Neutrophil (primary cell): Measurements from ENCODE around the gene RRM1.
"Not testable (repeated sequence)": the region's sequence is repeated elsewhere in the genome, so short reads cannot be mapped to it uniquely, and the experiment has no call there.

Experiments used
- H3K27ac ChIP-seq: fragments of 200-600 bp; sonication (generic); 2 replicates; pipeline ENCODE4 v1.5.1; 2016; ENCODE audit warnings: mild to moderate bottlenecking, moderate library complexity
- H3K27me3 ChIP-seq: fragments of 200-600 bp; sonication (generic); 2 replicates; pipeline ENCODE4 v1.6.0; 2016; ENCODE audit warnings: mild to moderate bottlenecking
- H3K36me3 ChIP-seq: fragments of 200-600 bp; sonication (generic); 2 replicates; pipeline ENCODE4 v1.5.1; 2017
- H3K4me1 ChIP-seq, 2 experiments: fragments of 200-600 bp in 1 of 2; sonication (generic) in 1 of 2; 1 replicate in 1 of 2; 2 replicates in 1 of 2; pipeline versions ENCODE4 v1.5.1 to v1.6.1; 2013 to 2016; ENCODE audit warnings: low read depth in 1 of 2, low read length in 1 of 2, mild to moderate bottlenecking in 1 of 2, moderate library complexity in 1 of 2; ENCODE audit not compliant: control insufficient read depth in 1 of 2, insufficient read depth in 1 of 2
- H3K4me3 ChIP-seq, 2 experiments: fragments of 200-600 bp in 1 of 2; sonication (generic) in 1 of 2; 1 replicate in 1 of 2; 2 replicates in 1 of 2; pipeline ENCODE4 v1.5.1; 2013 to 2016; ENCODE audit warnings: low read depth in 1 of 2, low read length in 1 of 2, mild to moderate bottlenecking in 1 of 2, moderate library complexity in 1 of 2
- H3K9me3 ChIP-seq: fragments of 200-600 bp; sonication (generic); 2 replicates; pipeline ENCODE4 v1.5.1; 2016
- CTCF ChIP-seq: fragments of 200-600 bp; sonication (generic); IDR thresholded peaks from 2 replicates; pipeline ENCODE4 v1.5.1; 2016; ENCODE audit warnings: antibody characterized with exemption

The RRM1 gene

GRCh38 chr11:4161305-4161704, 66.7 kb downstream of the RRM1 start:
- Histone ChIP-seq H3K36me3 (no peaks in the 10 kb centered on the region), H3K4me3 (no peak overlapping the region), H3K27ac (no peak overlapping the region), H3K4me1 (no peaks in the 10 kb centered on the region), H3K27me3 (peaks cover 4% of the 10 kb centered on the region), H3K9me3 (no peaks in the 10 kb centered on the region)
- no peak for TF ChIP-seq CTCF

- Histone ChIP-seq H3K27ac (no peak overlapping the region), H3K27me3 (peaks cover 4% of the 10 kb centered on the region), H3K4me1 (no peaks in the 10 kb centered on the region), H3K4me3 (no peak overlapping the region), H3K36me3 (no peaks in the 10 kb centered on the region), H3K9me3 (no peaks in the 10 kb centered on the region)
- no peak for TF ChIP-seq CTCF
Measured at GRCh38 chr11:4164884-4165590, 70.4 kb downstream of the RRM1 start.

- Histone ChIP-seq H3K27ac (no peak overlapping the region), H3K4me1 (no peaks in the 10 kb centered on the region), H3K9me3 (no peaks in the 10 kb centered on the region), H3K36me3 (no peaks in the 10 kb centered on the region), H3K27me3 (no peaks in the 10 kb centered on the region), H3K4me3 (no peak overlapping the region)
- TF ChIP-seq CTCF, result no peak
Measured at GRCh38 chr11:4167292-4167691, 72.7 kb downstream of the RRM1 start.

- Histone ChIP-seq H3K27me3 (no peaks in the 10 kb centered on the region), H3K4me3 (no peak overlapping the region), H3K36me3 (no peaks in the 10 kb centered on the region), H3K27ac (no peak overlapping the region), H3K4me1 (no peaks in the 10 kb centered on the region), H3K9me3 (no peaks in the 10 kb centered on the region)
- no peak for TF ChIP-seq CTCF
Measured at GRCh38 chr11:4167758-4168157, 73.2 kb downstream of the RRM1 start.

- not testable (repeated sequence) for H3K9me3 ChIP-seq, H3K27me3 ChIP-seq, H3K4me1 ChIP-seq, H3K36me3 ChIP-seq, H3K27ac ChIP-seq, H3K4me3 ChIP-seq
Measured at GRCh38 chr11:4175620-4176350, 81.2 kb downstream of the RRM1 start.
